Thyroid gland (tissue), 4 donors: ENCODE measurements around the gene COL23A1.

Experiments
- CTCF ChIP-seq, 6 experiments: fragments of 200-600 bp in 3 of 6; fragments of 450-650 bp in 3 of 6; sonication (generic) in 3 of 6; IDR thresholded peaks; one replicate each; pipeline ENCODE4 v1.5.1; 2016 to 2019; ENCODE audit warnings: antibody characterized with exemption in 6 of 6, mild to moderate bottlenecking in 2 of 6, inconsistent platforms in 1 of 6, moderate library complexity in 1 of 6
- POLR2A ChIP-seq, 2 donors: fragments of 450-650 bp; IDR thresholded peaks; one replicate each; pipeline ENCODE4 v1.6.1; 2017; ENCODE audit warnings: antibody characterized with exemption in 2 of 2, mild to moderate bottlenecking in 2 of 2, moderate library complexity in 1 of 2

GRCh38 chr5:178231539-178232123 is 358.6 kb downstream of the COL23A1 start:
- TF ChIP-seq CTCF (IDR thresholded peaks at IDR 0.05) (no peak), POLR2A (IDR thresholded peaks at IDR 0.05) (no peak)
